Skeletal muscle tissue (tissue), 5 donors: ENCODE results near the gene NUDT3. TPM values are rescaled to one million over a fixed set of nuclear protein-coding genes. Genes with fewer than 3 reads are reported as not detected.

Experiments
- H3K27ac ChIP-seq: one replicate; pipeline ENCODE4 v1.7.0; 2013; ENCODE audit warnings: mild to moderate bottlenecking, low read depth, low read length, inconsistent platforms
- H3K27me3 ChIP-seq, 3 donors: one replicate each; pipeline ENCODE4 v1.7.0; 2013; ENCODE audit warnings: low read length in 3 of 3; ENCODE audit not compliant: control insufficient read depth in 3 of 3, insufficient read depth in 3 of 3
- H3K36me3 ChIP-seq, 3 donors: one replicate each; pipeline ENCODE4 v1.7.0; 2013; ENCODE audit warnings: low read length in 3 of 3; ENCODE audit not compliant: control insufficient read depth in 3 of 3, insufficient read depth in 3 of 3
- H3K4me1 ChIP-seq, 3 donors: one replicate each; pipeline ENCODE4 v1.7.0; 2013; ENCODE audit warnings: low read length in 3 of 3, mild to moderate bottlenecking in 3 of 3; ENCODE audit not compliant: control insufficient read depth in 3 of 3, insufficient read depth in 3 of 3
- H3K4me3 ChIP-seq, 3 donors: one replicate each; pipeline ENCODE4 v1.7.0; 2013; ENCODE audit warnings: low read length in 3 of 3
- H3K9ac ChIP-seq, 3 donors: one replicate each; pipeline ENCODE4 v1.7.0; 2013; ENCODE audit warnings: low read length in 3 of 3, mild to moderate bottlenecking in 3 of 3, moderate library complexity in 2 of 3, low read depth in 1 of 3
- H3K9me3 ChIP-seq, 3 donors: one replicate each; pipeline ENCODE4 v1.7.0; 2013; ENCODE audit warnings: low read length in 3 of 3; ENCODE audit not compliant: control insufficient read depth in 3 of 3
- small RNA-seq: library from RNA; depleted of rRNA; stranded (forward); fragments of <200 nt; gene quantifications from one replicate; pipeline ENCODE3, GENCODE V24; 2014
- total RNA-seq: library from RNA; depleted of rRNA; stranded (reverse); fragments of >200 nt; gene quantifications from one replicate; pipeline ENCODE4 v1.2.3, GENCODE V29; 2014
- donor health status: Osteomylitis.

NUDT3 gene
- total RNA-seq, 1 donor from 2014 or later = 28.7 TPM

- H3K27ac ChIP-seq = no peak overlapping the region
Measured at GRCh38 chr6:34230653-34231371, 161.7 kb downstream of the NUDT3 start.

GRCh38 chr6:34229877-34230276, 162.6 kb downstream of the NUDT3 start:
- no peaks in the 10 kb centered on the region for H3K27me3 ChIP-seq
- no peaks in the 10 kb centered on the region for H3K9me3 ChIP-seq
- peaks cover 0 to 3% (median 0%) of the 10 kb centered on the region in 3 donors for H3K4me1 ChIP-seq
- no peaks in the 10 kb centered on the region for H3K36me3 ChIP-seq
- H3K4me3 ChIP-seq = no peak overlapping the region
- H3K27ac ChIP-seq = no peak overlapping the region
- no peak overlapping the region for H3K9ac ChIP-seq

More at GRCh38 chr6:34230653-34231371, 161.7 kb downstream of the NUDT3 start:
- Histone ChIP-seq H3K9me3 (no peaks in the 10 kb centered on the region), H3K4me1 (peaks cover 0 to 3% (median 0%) of the 10 kb centered on the region in 3 donors), H3K4me3 (no peak overlapping the region), H3K9ac (no peak overlapping the region), H3K27me3 (no peaks in the 10 kb centered on the region), H3K36me3 (no peaks in the 10 kb centered on the region)

Small RNAs within 50 kb of the gene (small RNA-seq; reads per million reads assigned to genes)
- gene MIR6835 = not detected

Other genes with a start within 250 kb of the NUDT3 start
- 1.6 TPM for gene GRM4, start 246.6 kb downstream of the NUDT3 start, total RNA-seq
- gene HMGA1, start 155.8 kb downstream of the NUDT3 start, total RNA-seq = 20.4 TPM
- 5.2 TPM for gene SMIM29, start 143.7 kb downstream of the NUDT3 start, total RNA-seq
- gene RPS10, start 33.4 kb upstream of the NUDT3 start, total RNA-seq = 1,815 TPM
- gene PACSIN1, start 73.4 kb upstream of the NUDT3 start, total RNA-seq = under 0.01 TPM
- not detected for gene SPDEF, start 163.7 kb upstream of the NUDT3 start, total RNA-seq